Measurements from ENCODE around the gene LMTK3.

- TF ChIP-seq JUNB (IDR thresholded peaks at IDR 0.05; ENCODE audit: unreplicated experiment) = no peak
- TF ChIP-seq, protein P1, sequence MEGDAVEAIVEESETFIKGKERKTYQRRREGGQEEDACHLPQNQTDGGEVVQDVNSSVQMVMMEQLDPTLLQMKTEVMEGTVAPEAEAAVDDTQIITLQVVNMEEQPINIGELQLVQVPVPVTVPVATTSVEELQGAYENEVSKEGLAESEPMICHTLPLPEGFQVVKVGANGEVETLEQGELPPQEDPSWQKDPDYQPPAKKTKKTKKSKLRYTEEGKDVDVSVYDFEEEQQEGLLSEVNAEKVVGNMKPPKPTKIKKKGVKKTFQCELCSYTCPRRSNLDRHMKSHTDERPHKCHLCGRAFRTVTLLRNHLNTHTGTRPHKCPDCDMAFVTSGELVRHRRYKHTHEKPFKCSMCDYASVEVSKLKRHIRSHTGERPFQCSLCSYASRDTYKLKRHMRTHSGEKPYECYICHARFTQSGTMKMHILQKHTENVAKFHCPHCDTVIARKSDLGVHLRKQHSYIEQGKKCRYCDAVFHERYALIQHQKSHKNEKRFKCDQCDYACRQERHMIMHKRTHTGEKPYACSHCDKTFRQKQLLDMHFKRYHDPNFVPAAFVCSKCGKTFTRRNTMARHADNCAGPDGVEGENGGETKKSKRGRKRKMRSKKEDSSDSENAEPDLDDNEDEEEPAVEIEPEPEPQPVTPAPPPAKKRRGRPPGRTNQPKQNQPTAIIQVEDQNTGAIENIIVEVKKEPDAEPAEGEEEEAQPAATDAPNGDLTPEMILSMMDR (conservative IDR thresholded peaks at IDR 0.05; ENCODE audit: low read depth in 2 of 2) = peak; percentile 75 to 79
- no peak for TF ChIP-seq CREB1 (CRISPR knock-in tag; IDR thresholded peaks at IDR 0.05; ENCODE audit: low read depth)
- no peak for TF ChIP-seq POLR2AphosphoS5 (IDR thresholded peaks at IDR 0.05; ENCODE audit: low read depth)
- TF ChIP-seq EZH2phosphoT487 (IDR thresholded peaks at IDR 0.05; ENCODE audit: unreplicated experiment) = no peak
- no peak for TF ChIP-seq EZH2 (IDR thresholded peaks at IDR 0.05; ENCODE audit: low read depth, unreplicated experiment)
- TF ChIP-seq STAT1 (IDR thresholded peaks at IDR 0.05; ENCODE audit: unreplicated experiment) = no peak
- no peak for TF ChIP-seq REST (IDR thresholded peaks at IDR 0.05; ENCODE audit: unreplicated experiment)
- TF ChIP-seq, protein P2, sequence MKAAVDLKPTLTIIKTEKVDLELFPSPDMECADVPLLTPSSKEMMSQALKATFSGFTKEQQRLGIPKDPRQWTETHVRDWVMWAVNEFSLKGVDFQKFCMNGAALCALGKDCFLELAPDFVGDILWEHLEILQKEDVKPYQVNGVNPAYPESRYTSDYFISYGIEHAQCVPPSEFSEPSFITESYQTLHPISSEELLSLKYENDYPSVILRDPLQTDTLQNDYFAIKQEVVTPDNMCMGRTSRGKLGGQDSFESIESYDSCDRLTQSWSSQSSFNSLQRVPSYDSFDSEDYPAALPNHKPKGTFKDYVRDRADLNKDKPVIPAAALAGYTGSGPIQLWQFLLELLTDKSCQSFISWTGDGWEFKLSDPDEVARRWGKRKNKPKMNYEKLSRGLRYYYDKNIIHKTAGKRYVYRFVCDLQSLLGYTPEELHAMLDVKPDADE (IDR thresholded peaks at IDR 0.05) = no peak
- no peak for TF ChIP-seq ZNF462 (CRISPR knock-in tag; IDR thresholded peaks at IDR 0.05)
Measured at GRCh38 chr19:48506138-48506733, 5.4 kb downstream of the LMTK3 start.

All from GM23338 (cell line).